NCI-H510A (cell line): ENCODE results near the gene KRTAP4-12.
"Not testable (repeated sequence)": the region's sequence is repeated elsewhere in the genome, so short reads cannot be mapped to it uniquely, and the experiment has no call there.

ENCODE experiments used
- DNase-seq: peaks from one replicate; lab custom pipeline; 2025; lab: John Stamatoyannopoulos, UW

Gene KRTAP4-12

GRCh38 chr17:41088760-41089352, 35.1 kb downstream of the KRTAP4-12 start:
- DNase-seq = not testable (repeated sequence)

GRCh38 chr17:41084100-41084856, 39.7 kb downstream of the KRTAP4-12 start, which contains the start of gene KRTAP4-7:
TSS of gene KRTAP4-7 (plus strand) at chr17:41084150. CDS start at chr17:41084207, 57 bp downstream.
- not testable (repeated sequence) for DNase-seq

- DNase-seq = not testable (repeated sequence)
These were observed 40.6 kb downstream of the KRTAP4-12 start for GRCh38 chr17:41083427-41083826.

GRCh38 chr17:41082626-41083025, 41.4 kb downstream of the KRTAP4-12 start:
- DNase-seq = no peak

GRCh38 chr17:41076788-41077187, 47.2 kb downstream of the KRTAP4-12 start:
- no peak for DNase-seq

GRCh38 chr17:41073676-41074075, 50.3 kb downstream of the KRTAP4-12 start:
- DNase-seq = no peak
